ENCODE results near the gene PTGS1. TPM values are rescaled to one million over a fixed set of nuclear protein-coding genes. Genes with fewer than 3 reads are reported as not detected.
A peak's percentile ranks its signal among the peaks of the same experiment; 100 is the strongest.

The PTGS1 gene
- total RNA-seq, 4 donors from 2014 or later, result 14.2 to 27.9 (median 20.2) TPM

GRCh38 chr9:122370303-122370702, 521 bp upstream of the PTGS1 start:
- WGBS, 2 donors (ENCODE audit: low coverage in 1 of 2), result 60 to 69% methylated on average over 1 to 5 of the region's 5 CpGs
- Histone ChIP-seq H3K27me3 (peaks cover 12% of the 10 kb centered on the region), H3K36me3 (no peaks in the 10 kb centered on the region), H3K4me3 (peak overlapping the region in 3 of 4 donors; percentile 36 to 61 (median 36)), H3K4me1 (peaks cover 3 to 37% (median 14%) of the 10 kb centered on the region in 4 donors), H3K9me3 (no peaks in the 10 kb centered on the region), H3K27ac (peak overlapping the region; percentile 68 to 87 (median 78))
- in situ Hi-C loops (cut with MboI; ENCODE audit: low pct_ligation_motif_present in 1 of 4, low pct_unique_long_range_greater_than_20kb in 1 of 4, low sequenced_read_pairs in 3 of 4) (no loop called here), intact Hi-C loops (cut with DNase I; ENCODE audit: low total_unique reads) (no loop called here)
- TF ChIP-seq EP300 (IDR thresholded peaks at IDR 0.05; ENCODE audit: low read depth), result no peak
- TF ChIP-seq, protein P1, sequence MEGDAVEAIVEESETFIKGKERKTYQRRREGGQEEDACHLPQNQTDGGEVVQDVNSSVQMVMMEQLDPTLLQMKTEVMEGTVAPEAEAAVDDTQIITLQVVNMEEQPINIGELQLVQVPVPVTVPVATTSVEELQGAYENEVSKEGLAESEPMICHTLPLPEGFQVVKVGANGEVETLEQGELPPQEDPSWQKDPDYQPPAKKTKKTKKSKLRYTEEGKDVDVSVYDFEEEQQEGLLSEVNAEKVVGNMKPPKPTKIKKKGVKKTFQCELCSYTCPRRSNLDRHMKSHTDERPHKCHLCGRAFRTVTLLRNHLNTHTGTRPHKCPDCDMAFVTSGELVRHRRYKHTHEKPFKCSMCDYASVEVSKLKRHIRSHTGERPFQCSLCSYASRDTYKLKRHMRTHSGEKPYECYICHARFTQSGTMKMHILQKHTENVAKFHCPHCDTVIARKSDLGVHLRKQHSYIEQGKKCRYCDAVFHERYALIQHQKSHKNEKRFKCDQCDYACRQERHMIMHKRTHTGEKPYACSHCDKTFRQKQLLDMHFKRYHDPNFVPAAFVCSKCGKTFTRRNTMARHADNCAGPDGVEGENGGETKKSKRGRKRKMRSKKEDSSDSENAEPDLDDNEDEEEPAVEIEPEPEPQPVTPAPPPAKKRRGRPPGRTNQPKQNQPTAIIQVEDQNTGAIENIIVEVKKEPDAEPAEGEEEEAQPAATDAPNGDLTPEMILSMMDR (IDR thresholded peaks at IDR 0.05), result no peak
- TF ChIP-seq POLR2AphosphoS5 (IDR thresholded peaks at IDR 0.05), result no peak
- TF ChIP-seq POLR2A (IDR thresholded peaks at IDR 0.05), result no peak
- peak; percentile 37 for DNase-seq

GRCh38 chr9:122371846-122372245, 1.0 kb downstream of the PTGS1 start:
- Histone ChIP-seq H3K4me3 (peak overlapping the region in 3 of 4 donors; percentile 36 to 61 (median 36)), H3K27me3 (peaks cover 12% of the 10 kb centered on the region), H3K27ac (peak overlapping the region; percentile 68 to 87 (median 78)), H3K36me3 (no peaks in the 10 kb centered on the region), H3K9me3 (no peaks in the 10 kb centered on the region), H3K4me1 (peaks cover 16 to 53% (median 29%) of the 10 kb centered on the region in 4 donors)
- no peak for TF ChIP-seq POLR2A (IDR thresholded peaks at IDR 0.05)
- TF ChIP-seq POLR2AphosphoS5 (IDR thresholded peaks at IDR 0.05), result no peak
- TF ChIP-seq, protein P1 (IDR thresholded peaks at IDR 0.05), result no peak
- TF ChIP-seq EP300 (IDR thresholded peaks at IDR 0.05; ENCODE audit: low read depth), result no peak
- in situ Hi-C loops (cut with MboI; ENCODE audit: low pct_ligation_motif_present in 1 of 4, low pct_unique_long_range_greater_than_20kb in 1 of 4, low sequenced_read_pairs in 3 of 4), result no loop called here
- intact Hi-C loops (cut with DNase I; ENCODE audit: low total_unique reads), result no loop called here
- no peak for DNase-seq
- 92% methylated on average over 8 of the region's 8 CpGs; no CpG with 5 or more reads in 1 of the 2 donors for WGBS, 2 donors (ENCODE audit: low coverage in 1 of 2)

DNA sequence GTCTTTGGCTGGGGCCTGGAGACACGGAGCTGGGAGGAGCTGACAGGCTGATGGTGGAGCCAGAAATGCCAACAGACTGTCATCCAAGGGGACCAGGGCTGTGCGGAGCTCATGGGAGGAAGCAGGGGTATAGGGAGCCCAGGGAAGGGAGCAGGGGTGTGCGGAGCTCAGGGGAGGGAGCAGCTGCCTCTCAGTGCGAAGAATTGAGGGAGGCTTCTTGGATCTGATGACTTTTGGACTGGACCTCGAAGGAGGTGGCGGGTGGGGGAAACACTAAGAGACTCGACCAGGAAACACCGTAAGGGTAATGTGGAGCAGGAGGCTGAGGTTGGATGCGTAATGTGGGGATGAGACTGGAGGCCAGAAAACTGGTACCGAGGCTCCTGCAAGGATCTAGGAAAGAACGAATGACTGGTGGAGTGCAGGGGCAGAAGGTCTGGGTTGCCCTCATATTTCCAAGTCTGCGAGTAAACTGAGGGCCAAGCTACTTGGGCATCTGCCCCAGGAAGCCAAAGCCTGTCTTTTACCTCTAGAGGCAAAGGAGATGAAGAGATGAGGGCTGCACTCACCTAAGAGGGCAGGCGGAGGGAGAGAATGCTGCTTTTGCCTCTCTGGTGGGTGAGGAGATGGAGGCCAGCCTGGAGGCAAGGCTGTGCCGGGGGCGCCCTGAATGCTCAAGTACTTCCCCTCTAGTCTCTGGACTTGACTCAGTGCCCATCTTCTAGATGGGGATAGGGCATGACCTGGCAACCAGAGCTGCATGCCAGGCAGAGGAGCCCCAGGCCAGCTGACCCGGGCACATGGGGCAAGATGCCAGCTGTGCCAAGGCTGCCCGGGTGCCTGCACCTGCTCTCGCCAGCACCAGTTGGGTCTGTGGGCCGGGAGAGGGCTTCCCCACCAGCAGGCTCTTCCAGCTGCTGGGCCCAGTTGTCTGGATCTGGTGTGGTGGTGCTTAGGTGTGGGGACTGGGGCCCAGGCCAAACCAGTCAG, 2.3 kb downstream of the PTGS1 start:
- TF ChIP-seq EP300 (IDR thresholded peaks at IDR 0.05; ENCODE audit: low read depth) (no peak), POLR2A (IDR thresholded peaks at IDR 0.05) (no peak), POLR2AphosphoS5 (IDR thresholded peaks at IDR 0.05) (no peak)
- TF ChIP-seq, protein P1 (IDR thresholded peaks at IDR 0.05), result no peak
- H3K27me3 ChIP-seq, result peaks cover 12% of the 10 kb centered on the region
- H3K4me1 ChIP-seq, result peaks cover 19 to 63% (median 39%) of the 10 kb centered on the region in 4 donors
- intact Hi-C loops (cut with DNase I; ENCODE audit: low total_unique reads), result no loop called here
- no peaks in the 10 kb centered on the region for H3K9me3 ChIP-seq
- H3K27ac ChIP-seq, result peak overlapping the region; percentile 68 to 87 (median 78)
- H3K36me3 ChIP-seq, result no peaks in the 10 kb centered on the region
- in situ Hi-C loops (cut with MboI; ENCODE audit: low pct_ligation_motif_present in 1 of 4, low pct_unique_long_range_greater_than_20kb in 1 of 4, low sequenced_read_pairs in 3 of 4), result no loop called here
- no peak for DNase-seq
- 77 to 80% methylated on average over 8 to 16 of the region's 19 CpGs for WGBS, 2 donors (ENCODE audit: low coverage in 1 of 2)
- peak overlapping the region in 1 of 4 donors; percentile 7 for H3K4me3 ChIP-seq

- 16% methylated on average over 14 of the region's 14 CpGs; no CpG with 5 or more reads in 1 of the 2 donors for WGBS, 2 donors (ENCODE audit: low coverage in 1 of 2)
- TF ChIP-seq POLR2AphosphoS5 (IDR thresholded peaks at IDR 0.05) (peak in 1 of 3 donors; percentile 35), POLR2A (IDR thresholded peaks at IDR 0.05) (no peak), EP300 (IDR thresholded peaks at IDR 0.05; ENCODE audit: low read depth) (no peak)
- H3K4me1 ChIP-seq, result peaks cover 19 to 63% (median 39%) of the 10 kb centered on the region in 4 donors
- peaks cover 12% of the 10 kb centered on the region for H3K27me3 ChIP-seq
- intact Hi-C loops (cut with DNase I; ENCODE audit: low total_unique reads) (no loop called here), in situ Hi-C loops (cut with MboI; ENCODE audit: low pct_ligation_motif_present in 1 of 4, low pct_unique_long_range_greater_than_20kb in 1 of 4, low sequenced_read_pairs in 3 of 4) (no loop called here)
- no peak overlapping the region for H3K4me3 ChIP-seq
- H3K36me3 ChIP-seq, result no peaks in the 10 kb centered on the region
- peak overlapping the region; percentile 66 to 87 (median 76) for H3K27ac ChIP-seq
- DNase-seq, result peak; percentile 76
- H3K9me3 ChIP-seq, result no peaks in the 10 kb centered on the region
Measured at GRCh38 chr9:122374885-122375420, 4.1 kb downstream of the PTGS1 start.
